HG03095 (cell line): ENCODE results near the gene IFI30.

Experiments used
- ATAC-seq: cut with Tn5 transposase; IDR thresholded peaks from one replicate; pipeline ENCODE4 v1.9.1; 2021; ENCODE audit warnings: moderate library complexity; ENCODE audit not compliant: unreplicated experiment

Gene IFI30

DNA sequence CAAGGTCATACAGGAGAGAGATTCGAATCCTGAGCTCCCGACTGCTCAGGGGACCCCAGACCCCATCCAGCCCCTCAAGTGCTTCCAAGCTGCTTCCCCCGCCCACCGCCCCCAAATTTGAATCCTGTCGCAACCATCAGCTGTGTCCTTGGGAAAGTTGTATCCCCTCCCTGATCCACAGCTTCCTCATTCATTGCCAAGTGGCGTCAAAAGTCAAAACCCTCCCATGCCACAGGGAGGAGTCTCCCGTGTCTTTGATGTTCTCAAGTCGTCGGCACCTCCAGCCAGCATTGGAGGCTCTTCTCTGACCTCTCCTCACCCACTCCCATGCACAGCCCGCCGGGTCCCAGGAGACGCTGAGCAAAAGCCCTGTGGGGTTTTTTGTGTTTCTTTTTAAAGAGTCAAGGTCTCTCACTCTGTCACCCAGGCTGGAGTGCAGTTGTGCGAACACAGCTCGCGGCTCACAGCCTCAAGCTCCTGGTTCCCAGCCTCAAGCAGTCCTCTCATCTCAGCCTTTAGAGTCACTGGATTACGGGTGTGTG lies 2.8 kb upstream of the IFI30 start:
- no peak for ATAC-seq

DNA sequence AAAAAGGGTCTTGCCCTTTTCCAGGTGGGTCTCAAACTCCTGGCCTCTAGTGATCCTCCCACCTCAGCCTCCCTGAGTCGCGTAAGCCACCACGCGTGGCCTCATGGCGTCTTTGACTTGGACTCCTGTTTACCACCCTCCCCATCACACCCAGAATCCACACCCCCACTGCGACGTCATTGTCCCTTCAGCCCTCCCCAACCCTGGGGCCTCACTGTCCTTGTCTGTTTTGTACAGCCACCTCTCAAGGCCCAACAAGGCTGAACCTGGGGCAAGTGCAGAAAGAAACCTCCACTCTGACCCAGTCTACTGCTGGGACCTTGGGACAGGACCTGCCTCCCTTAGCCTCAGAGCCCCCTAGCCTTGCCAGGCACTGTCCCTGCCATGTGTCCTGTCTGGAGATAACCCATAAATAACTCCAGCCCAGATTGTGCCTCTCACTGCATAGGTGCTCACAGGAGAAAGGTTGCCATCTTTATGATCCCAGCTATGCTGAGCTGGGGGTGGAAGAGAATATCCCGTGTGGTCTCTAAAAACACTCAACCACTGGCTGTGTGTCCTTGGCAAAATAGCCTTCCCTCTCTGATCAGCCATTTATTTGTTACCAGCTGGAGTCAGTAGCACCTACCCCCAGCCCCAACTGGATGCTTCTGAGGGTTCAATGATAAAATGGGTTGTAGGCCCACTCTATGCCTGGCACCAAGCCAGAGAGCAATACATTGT lies 1.8 kb upstream of the IFI30 start:
- ATAC-seq = no peak

DNA sequence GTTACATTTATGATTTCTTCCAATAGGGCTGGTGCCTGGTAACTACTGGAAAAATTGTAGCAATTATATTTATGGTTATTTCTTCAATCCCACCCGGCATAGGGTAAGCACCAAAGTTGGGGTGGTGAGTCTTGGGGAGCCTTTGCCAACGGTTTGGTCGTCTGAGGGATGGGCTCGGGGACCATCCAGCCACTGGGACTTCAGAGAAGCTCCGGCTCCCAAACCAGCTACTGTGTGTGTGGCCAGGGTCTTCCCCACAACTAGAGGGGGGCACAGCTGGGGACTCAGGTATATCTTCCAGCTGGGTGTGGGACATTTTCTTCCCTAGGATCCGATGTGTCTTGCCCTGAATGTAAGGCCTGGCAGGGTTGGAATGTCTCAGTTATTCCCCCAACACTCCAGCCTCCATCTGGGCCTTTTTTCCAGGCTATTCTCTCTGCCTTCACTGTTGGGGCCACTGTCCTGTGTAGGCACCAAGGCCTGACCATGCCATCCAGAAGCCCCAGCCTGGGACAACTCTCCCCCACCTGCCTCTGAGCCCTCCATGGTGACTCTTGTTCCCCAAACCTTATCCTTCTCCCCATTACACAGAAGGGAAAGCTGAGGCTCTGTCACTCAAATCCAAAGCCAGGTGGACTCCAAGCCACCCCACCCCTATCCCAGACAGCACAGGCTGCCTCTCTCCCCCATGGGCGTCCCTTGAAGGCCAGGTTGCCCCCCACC lies 1.1 kb upstream of the IFI30 start:
- ATAC-seq = no peak

DNA sequence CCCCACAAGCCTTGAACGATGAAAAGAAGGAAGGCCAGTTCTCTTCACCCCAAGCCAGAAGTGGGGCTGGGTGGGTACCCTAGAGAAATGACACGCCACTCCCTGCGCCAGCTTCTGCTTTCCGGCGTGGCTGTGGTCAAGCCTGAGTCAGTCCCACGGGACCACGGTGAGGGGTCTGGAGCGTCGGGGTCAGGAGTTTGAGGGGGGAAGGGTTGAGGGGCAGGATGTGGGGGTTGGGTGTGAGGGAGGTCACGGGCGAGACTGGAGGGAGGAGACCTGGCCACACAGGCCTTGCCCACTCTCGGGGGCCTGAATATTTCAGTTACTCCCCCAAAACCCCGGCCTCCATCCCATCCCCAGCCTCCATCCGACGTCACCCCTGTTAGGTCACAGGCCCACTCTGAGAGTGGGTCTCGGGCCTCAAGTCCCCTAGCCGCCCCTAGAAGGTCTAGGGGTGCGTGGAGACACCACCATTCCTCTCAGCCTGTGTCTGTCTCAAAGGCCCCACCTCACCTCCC lies 500 bp upstream of the IFI30 start:
- ATAC-seq = no peak

DNA sequence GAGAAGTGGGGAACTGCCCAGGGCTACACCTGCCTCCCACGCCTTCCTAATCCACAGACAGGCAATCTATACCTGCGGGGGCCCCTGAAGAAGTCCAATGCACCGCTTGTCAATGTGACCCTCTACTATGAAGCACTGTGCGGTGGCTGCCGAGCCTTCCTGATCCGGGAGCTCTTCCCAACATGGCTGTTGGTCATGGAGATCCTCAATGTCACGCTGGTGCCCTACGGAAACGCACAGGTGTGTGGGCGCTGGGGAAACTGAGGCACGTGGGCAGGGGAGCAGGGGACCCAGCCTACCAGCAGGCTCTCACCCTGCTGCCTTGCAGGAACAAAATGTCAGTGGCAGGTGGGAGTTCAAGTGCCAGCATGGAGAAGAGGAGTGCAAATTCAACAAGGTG lies 1.4 kb downstream of the IFI30 start:
- no peak for ATAC-seq

DNA sequence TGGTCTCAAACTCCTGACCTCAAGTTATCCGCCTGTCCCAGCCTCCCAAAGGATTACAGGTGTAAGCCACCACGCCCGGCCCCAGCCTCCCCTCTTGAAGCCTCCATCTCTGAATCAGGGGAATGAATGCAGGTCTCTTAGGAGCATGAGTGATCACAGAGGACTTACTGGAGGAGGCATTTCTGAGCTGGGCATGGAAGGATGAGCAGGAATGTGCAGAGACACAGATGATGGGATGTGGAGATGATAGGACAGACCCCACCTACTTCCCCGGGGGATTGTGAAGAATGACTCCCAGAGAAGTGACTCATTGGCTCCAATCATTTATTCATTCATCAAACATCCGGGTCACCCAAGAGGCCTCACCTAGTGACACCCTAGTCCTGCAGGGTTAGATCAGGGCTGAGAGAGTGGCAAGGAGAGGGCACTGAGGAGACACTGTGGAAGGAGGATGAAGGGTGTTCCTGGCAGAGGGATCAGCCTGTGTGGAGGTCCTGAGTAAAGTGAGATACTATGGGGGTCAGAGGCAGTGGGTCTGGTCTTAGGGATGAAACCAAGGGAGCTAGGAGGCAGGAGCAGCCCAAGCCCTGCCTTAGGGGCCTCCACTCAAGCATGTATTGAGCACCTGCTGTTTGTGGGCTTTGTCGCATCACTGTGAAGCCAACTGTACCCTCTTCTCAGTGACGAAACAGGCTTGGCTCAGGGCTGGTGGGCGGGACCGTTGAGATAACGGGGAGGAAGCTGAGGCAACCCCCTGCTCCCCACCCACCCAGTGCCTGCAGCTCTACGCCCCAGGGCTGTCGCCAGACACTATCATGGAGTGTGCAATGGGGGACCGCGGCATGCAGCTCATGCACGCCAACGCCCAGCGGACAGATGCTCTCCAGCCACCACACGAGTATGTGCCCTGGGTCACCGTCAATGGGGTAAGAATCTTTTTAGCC lies 3.0 kb downstream of the IFI30 start:
- ATAC-seq = no peak

DNA sequence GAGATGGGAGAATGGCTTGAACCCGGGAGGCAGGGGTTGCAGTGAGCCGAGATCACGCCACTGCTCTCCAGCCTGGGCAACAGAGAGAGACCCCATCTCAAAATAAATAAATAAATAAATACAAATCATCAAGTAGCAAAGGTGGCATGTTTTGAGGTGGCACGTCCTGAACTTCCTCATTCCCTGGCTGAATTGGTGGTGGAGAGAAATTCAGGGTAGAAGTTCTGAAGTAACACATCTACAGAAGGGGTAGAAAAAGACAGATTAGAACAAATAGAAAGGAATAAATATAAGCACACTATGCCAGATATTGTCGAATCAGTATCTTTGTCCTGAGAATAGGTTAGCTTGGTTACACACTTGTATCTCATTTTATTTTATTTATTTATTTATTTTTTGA lies 6.3 kb downstream of the IFI30 start:
- ATAC-seq = no peak

DNA sequence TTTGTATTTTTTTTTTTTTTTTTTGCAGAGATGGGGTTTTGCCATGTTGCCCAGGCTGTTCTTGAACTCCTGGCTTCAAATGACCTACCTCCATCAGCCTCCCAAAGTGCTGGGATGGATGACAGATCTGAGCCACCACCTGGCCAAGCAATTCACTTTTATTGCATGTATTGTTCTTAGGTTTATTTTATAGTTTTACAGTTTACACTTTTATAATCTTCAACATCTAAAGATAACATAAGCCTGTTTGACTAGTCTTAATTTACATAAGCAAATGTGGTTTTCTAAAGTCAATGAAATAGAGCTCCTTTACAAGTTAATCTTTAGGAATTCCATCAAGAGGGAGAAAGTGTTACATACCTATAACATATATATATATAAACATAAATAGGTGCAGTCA lies 9.9 kb downstream of the IFI30 start:
- no peak for ATAC-seq

DNA sequence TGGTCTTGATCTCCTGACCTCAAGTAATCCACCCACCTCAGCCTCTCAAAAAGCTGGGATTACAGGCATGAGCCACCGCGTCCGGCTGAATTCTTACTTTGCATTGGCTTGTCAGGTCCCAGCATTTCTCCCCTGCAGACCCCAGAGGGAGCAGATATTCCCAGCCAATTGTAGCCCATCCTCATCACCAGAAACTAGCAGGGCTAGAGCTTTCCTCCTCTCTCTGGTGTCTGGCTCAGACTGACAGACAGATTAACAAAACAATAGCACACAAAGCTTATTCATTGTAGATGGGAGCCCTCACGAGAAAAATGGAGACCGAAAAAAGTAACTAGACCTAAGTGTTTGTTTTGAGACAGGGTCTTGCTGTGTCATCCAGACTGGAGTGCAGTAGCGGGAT lies 11.9 kb downstream of the IFI30 start:
- no peak for ATAC-seq

DNA sequence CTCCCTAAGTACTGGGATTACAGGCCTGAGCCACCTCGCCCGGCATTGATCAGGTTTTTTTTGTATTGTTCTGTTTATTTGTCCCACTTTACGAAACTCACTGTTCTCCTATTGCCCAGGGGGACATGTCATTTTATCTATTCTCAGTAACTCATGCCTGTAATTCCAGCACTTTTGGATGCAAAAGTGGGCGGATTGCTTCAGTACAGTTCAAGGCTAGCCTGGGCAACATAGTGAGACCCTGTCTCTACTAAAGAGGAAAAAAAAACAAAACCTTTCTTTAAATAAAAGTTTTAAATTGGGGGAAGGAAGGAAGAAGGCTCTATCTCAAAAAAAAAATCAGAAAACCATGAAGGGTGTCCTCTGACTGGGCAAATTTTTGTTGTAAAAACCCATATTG lies 16.7 kb downstream of the IFI30 start:
- ATAC-seq = no peak

DNA sequence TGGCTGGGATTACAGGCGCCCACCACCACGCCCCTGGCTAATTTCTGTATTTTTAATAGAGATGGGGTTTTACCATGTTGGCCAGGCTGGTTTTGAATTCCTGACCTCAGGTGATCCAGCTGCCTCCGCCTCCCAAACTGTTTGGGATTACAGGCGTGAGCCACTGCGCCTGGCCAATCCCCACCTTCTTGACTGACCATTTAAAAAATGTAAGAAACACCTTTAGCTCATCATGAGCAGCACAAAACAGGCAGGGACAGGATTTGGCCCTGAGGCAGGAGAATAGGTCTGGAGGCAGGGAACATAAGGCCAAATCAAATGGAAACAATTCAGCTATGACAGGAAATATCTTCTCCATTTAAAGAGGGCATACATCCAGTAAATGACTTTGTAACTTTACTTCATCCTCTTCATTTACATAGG lies 18.0 kb downstream of the IFI30 start:
- ATAC-seq = no peak

DNA sequence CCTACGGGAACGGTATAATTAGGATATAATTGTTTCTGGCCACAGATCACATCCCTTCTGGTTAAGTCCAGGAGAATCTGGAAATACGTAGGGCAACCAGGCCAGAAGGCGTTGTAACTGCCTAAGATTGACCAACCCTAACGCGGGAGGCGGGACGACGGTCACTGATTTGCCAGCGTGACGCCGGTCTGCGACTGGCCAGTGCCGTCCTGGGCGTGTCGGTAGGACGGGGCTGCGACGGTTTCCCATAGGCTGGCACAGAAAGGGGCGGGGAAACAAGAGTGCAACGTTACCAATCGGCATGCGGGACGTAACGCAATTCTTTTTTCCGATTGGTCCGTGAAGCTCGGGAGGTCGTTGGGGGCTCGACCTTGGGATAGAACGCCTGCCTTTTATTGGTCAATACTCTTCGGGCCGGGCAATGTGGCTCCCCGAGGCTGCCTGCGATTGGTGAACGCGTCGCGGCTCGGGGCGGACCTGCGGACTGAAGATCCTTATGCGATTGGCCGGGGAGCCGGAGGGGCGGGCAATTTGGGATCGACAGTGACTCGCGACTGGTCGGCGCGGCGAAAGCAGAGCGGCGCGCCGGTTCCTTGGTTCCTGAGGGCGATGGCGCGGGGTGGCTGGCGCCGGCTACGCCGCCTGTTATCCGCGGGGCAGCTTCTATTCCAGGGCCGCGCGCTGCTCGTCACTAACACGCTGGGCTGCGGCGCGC lies 19.2 kb downstream of the IFI30 start, which contains the start of gene MPV17L2:
Gene MPV17L2, plus strand, starts transcription at position 546 of the 715 bp plus-strand sequence. Its CDS starts 64 bp downstream, at position 610.
- peak; percentile 74 for ATAC-seq

DNA sequence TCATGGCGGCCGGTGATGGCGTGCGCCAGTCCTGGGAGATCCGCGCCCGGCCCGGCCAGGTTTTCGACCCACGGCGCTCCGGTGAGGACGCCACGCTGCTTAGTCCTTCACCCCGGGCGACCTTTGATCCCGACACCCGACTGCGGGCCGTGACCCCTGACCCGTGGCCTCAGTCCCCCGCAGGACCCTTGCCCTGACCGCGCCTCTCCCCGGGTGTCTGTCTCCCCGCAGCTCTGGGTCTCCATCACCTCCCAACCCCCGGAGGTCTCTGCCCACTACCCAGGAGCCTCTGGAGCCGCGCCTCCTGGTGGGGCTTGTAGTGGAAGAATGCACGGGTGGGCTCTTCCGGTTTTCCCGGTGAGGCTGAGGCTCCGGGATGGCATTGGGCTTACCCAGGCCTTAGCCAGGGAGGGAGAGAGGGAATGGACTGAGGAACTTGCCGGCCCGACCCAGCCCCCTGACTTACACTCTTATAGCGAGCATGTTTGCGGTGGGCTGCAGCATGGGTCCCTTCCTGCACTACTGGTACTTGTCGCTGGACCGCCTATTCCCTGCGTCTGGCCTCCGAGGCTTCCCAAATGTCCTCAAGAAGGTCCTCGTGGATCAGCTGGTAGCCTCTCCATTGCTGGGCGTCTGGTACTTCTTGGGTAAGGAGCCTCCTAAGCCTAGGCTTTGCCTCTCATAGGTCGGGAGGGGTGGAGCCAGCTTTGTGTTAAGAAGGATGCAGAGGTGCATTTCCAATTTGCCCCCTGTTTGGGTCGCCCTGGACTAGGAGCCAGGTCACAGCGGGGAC lies 20.0 kb downstream of the IFI30 start:
- peak; percentile 2 for ATAC-seq

DNA sequence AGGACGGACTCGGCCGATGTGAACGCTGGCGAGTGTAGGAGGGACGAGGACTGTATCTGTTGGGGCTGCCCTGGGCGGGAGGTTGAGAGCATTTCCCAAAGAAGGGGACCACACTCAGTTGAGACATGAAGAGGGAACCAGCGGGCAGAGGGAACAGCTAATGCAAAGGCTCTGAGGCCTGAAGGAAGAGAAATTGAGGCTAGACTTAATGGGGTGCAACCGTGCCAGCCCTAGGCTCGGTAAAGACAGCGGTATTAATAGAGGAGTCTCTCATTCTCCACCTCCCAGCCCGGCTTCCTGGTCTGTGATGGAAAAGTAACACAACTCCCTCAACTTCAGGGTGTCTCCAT lies 20.5 kb downstream of the IFI30 start:
- no peak for ATAC-seq

DNA sequence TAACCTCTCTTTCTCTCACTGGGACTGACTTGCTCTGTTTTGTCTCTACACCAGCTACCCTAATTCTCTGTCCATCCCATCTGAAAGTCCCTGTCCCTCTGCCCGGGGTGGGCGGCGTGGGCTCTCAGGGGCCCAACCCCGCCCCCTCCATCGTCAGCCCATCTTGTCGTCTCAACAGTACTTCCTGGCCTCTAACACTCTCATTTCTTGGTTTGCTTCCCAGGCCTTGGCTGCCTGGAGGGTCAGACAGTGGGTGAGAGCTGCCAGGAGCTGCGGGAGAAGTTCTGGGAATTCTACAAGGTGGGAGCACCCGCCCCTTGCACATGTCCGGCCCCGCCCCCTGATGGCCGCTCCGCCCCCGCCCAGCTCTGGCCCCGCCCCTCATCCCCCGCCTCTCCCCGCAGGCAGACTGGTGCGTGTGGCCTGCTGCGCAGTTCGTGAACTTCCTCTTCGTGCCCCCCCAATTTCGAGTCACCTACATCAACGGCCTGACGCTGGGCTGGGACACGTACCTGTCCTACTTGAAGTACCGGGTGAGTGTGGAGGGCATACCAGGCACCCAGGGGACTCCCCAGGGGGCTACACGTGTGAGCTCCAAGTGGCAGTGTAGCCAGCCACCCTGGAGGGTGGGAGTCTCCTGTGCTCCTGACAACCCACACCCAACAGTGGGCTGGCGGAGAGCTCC lies 21.1 kb downstream of the IFI30 start:
- no peak for ATAC-seq

DNA sequence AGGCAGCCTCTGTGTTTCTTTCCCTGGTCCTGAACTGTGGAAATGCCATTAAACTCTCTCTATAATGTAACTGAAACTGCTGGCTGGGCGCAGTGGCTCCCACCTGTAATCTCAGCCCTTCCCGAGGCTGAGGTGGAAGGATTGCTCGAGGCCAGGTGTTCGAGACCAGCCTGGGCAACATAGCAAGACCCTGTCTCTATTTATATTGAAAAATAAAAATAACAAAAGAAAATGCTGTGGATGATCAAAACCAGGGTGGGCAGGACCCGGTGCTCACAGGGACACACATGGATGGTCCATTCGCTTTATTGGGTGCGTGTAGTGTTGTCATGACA lies 22.9 kb downstream of the IFI30 start:
- no peak for ATAC-seq

DNA sequence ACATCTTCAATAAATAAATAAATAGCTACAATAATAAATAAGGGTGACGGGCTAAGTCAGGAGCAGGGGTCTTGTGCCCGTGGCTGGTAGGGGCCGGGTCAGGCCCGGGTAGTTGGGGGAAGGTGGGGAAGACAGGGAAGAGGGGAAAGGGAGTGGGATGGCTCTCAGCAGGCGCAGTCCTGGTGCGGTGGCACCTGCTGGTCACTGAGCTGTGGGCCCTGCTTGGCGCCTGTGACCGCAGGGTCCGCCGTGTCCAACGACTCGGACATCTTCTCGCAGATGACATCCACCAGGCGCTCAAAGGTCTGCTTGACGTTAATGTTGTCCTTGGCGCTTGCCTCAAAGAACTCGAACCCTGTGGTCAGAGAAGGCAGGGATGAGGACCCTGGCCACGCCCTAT lies 23.7 kb downstream of the IFI30 start:
- no peak for ATAC-seq

DNA sequence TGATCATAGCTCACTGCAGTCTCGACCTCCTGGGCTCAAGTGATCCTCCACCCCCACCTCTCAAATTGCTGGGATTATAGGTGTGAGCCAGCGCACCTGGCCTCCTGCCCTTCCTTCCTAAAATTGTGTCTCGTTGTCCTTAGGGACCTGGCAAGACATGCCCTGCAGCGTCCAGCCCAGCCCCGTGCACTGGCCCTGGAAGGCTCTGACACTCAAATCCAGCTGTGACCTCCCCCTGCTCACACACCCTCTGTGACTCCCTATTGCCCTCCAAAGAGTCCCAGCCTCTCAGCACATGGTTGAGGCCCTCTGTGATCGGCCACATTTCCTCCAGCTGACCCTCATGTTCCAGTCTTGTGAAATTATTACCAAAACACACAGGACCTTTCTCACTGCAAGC lies 24.3 kb downstream of the IFI30 start:
- no peak for ATAC-seq

DNA sequence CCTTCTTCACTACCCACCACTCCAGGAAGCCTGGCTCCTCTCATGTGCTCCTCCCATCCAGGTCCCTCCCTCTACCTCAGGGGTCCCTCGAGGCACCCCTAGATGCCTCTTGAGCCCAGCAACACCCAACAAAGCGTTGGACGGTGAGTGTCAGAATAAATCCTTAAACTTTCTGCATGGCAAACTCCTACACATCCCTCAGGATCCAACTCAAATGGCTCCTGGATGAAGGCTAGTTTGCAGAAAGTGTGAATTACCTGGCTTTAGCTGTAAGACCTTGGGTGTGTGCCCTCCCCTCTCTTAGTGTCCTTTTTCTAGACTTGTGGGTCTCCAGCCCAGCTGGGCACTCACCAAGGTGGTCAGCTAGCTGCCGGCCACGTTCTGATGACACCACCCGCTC lies 24.8 kb downstream of the IFI30 start:
- no peak for ATAC-seq
